ENCODE data around the gene RAP1A. TPM values are rescaled to one million over a fixed set of nuclear protein-coding genes. Genes with fewer than 3 reads are reported as not detected.
A peak's percentile ranks its signal among the peaks of the same experiment; 100 is the strongest.

The RAP1A gene
- total RNA-seq, 4 donors from 2014 or later = 34.0 to 87.2 (median 57.7) TPM

DNA sequence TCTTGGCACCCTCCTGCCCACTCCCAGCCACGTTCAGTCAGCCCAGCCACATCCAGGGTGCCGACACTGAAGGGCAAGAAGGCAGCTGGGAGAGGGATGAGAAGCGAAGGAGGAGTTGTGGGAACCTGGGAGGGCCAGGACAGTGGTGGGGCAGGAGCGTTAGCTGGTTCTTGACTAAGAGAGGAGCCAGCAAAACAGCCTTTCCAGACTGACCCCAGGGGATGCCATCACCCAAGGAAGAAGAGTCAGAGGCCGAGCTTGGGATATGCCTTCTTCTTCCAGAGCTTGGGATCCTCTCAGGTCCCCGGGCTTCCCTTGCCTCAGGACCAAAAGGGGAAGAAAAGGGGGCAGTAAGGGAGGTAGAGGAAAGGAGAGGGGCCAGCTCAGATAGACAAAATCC is 112.4 kb downstream of the RAP1A start:
- intact Hi-C loops (cut with DNase I; ENCODE audit: low total_unique reads) (no loop called here), in situ Hi-C loops (cut with MboI; ENCODE audit: low pct_ligation_motif_present in 1 of 4, low pct_unique_long_range_greater_than_20kb in 1 of 4, low sequenced_read_pairs in 3 of 4) (loop anchor here in 1 of 4 donors (25.0 kb wide), 1 partner anchor 245 kb away; no protein-coding TSS in a partner anchor)
- no peak overlapping the region for H3K27ac ChIP-seq
- H3K36me3 ChIP-seq = no peaks in the 10 kb centered on the region
- DNase-seq = no peak
- WGBS, 2 donors (ENCODE audit: low coverage in 1 of 2) = 77% methylated on average over 6 of the region's 6 CpGs; no CpG with 5 or more reads in 1 of the 2 donors
- peaks cover 0 to 17% (median 10%) of the 10 kb centered on the region in 4 donors for H3K4me1 ChIP-seq
- TF ChIP-seq POLR2AphosphoS5 (IDR thresholded peaks at IDR 0.05) (no peak), EP300 (IDR thresholded peaks at IDR 0.05; ENCODE audit: low read depth) (no peak), POLR2A (IDR thresholded peaks at IDR 0.05) (no peak)
- TF ChIP-seq, protein P1, sequence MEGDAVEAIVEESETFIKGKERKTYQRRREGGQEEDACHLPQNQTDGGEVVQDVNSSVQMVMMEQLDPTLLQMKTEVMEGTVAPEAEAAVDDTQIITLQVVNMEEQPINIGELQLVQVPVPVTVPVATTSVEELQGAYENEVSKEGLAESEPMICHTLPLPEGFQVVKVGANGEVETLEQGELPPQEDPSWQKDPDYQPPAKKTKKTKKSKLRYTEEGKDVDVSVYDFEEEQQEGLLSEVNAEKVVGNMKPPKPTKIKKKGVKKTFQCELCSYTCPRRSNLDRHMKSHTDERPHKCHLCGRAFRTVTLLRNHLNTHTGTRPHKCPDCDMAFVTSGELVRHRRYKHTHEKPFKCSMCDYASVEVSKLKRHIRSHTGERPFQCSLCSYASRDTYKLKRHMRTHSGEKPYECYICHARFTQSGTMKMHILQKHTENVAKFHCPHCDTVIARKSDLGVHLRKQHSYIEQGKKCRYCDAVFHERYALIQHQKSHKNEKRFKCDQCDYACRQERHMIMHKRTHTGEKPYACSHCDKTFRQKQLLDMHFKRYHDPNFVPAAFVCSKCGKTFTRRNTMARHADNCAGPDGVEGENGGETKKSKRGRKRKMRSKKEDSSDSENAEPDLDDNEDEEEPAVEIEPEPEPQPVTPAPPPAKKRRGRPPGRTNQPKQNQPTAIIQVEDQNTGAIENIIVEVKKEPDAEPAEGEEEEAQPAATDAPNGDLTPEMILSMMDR (IDR thresholded peaks at IDR 0.05) = no peak
- no peaks in the 10 kb centered on the region for H3K27me3 ChIP-seq
- H3K9me3 ChIP-seq = no peaks in the 10 kb centered on the region
- no peak overlapping the region for H3K4me3 ChIP-seq

- no peaks in the 10 kb centered on the region for H3K9me3 ChIP-seq
- no peaks in the 10 kb centered on the region for H3K36me3 ChIP-seq
- 89% methylated on average over 7 of the region's 7 CpGs; no CpG with 5 or more reads in 1 of the 2 donors for WGBS, 2 donors (ENCODE audit: low coverage in 1 of 2)
- H3K4me3 ChIP-seq = no peak overlapping the region
- H3K4me1 ChIP-seq = peaks cover 5 to 23% (median 16%) of the 10 kb centered on the region in 4 donors
- in situ Hi-C loops (cut with MboI; ENCODE audit: low pct_ligation_motif_present in 1 of 4, low pct_unique_long_range_greater_than_20kb in 1 of 4, low sequenced_read_pairs in 3 of 4) (loop anchor here in 1 of 4 donors (25.0 kb wide), 1 partner anchor 245 kb away; no protein-coding TSS in a partner anchor), intact Hi-C loops (cut with DNase I; ENCODE audit: low total_unique reads) (no loop called here)
- DNase-seq = no peak
- peaks cover 3% of the 10 kb centered on the region for H3K27me3 ChIP-seq
- TF ChIP-seq EP300 (IDR thresholded peaks at IDR 0.05; ENCODE audit: low read depth) = no peak
- TF ChIP-seq, protein P1 (IDR thresholded peaks at IDR 0.05) = no peak
- TF ChIP-seq POLR2AphosphoS5 (IDR thresholded peaks at IDR 0.05) = no peak
- TF ChIP-seq POLR2A (IDR thresholded peaks at IDR 0.05) = no peak
- peak overlapping the region in 3 of 4 donors; percentile 2 to 69 (median 65) for H3K27ac ChIP-seq
Observed at GRCh38 chr1:111732718-111733117, 113.1 kb downstream of the RAP1A start.

DNA sequence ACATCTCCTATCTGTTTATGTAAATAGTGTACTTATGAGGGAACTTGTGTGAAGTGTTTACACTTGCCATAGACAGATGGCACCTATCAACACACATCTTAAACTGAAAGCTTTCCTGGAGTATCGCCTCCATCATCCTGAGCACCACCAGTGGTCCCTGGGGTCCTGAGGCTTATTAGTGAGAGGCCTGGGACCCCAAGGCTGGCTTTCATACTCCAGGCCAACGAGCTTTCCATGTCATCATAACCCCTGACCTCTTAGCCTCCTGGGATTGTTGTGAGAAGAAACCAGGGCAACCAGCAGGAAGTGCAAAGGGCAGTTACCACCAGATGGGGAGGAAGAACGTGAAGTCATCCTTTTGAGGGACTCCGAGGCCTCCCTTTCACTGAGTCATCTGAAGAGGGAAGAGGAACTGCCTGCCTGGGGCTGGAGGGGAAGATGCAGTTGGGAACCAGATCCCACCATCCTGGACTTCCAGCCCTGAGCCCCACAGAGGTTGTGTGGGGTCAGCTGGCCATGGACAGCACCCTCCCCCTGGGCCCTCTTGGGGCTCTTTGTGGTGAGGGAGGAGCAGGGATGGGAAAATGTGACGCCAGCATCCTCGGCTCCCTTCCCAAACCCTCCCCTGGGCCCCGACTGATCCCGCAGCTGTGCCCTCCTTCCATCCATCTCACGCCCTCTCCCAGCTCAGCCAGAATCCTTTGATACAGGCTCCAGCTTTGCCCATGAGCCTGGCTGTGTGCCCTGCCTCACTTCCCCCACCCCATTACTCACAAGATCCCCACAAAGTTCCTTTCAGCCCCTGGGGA is 113.8 kb downstream of the RAP1A start:
- Histone ChIP-seq H3K4me3 (no peak overlapping the region), H3K27me3 (peaks cover 6% of the 10 kb centered on the region), H3K27ac (peak overlapping the region; percentile 60 to 69 (median 66)), H3K4me1 (peaks cover 9 to 30% (median 23%) of the 10 kb centered on the region in 4 donors), H3K36me3 (no peaks in the 10 kb centered on the region), H3K9me3 (no peaks in the 10 kb centered on the region)
- intact Hi-C loops (cut with DNase I; ENCODE audit: low total_unique reads) (no loop called here), in situ Hi-C loops (cut with MboI; ENCODE audit: low pct_ligation_motif_present in 1 of 4, low pct_unique_long_range_greater_than_20kb in 1 of 4, low sequenced_read_pairs in 3 of 4) (loop anchor here in 1 of 4 donors (25.0 kb wide), 1 partner anchor 246 kb away; no protein-coding TSS in a partner anchor)
- DNase-seq = peak; percentile 36
- 46% methylated on average over 9 of the region's 9 CpGs; no CpG with 5 or more reads in 1 of the 2 donors for WGBS, 2 donors (ENCODE audit: low coverage in 1 of 2)
- TF ChIP-seq POLR2AphosphoS5 (IDR thresholded peaks at IDR 0.05) (no peak), EP300 (IDR thresholded peaks at IDR 0.05; ENCODE audit: low read depth) (no peak), POLR2A (IDR thresholded peaks at IDR 0.05) (no peak)
- TF ChIP-seq, protein P1 (IDR thresholded peaks at IDR 0.05) = no peak

GRCh38 chr1:111733992-111734341 is 114.4 kb downstream of the RAP1A start:
- H3K4me1 ChIP-seq = peaks cover 9 to 36% (median 27%) of the 10 kb centered on the region in 4 donors
- DNase-seq = no peak
- 63 to 82% methylated on average over 2 to 5 of the region's 5 CpGs for WGBS, 2 donors (ENCODE audit: low coverage in 1 of 2)
- peak overlapping the region; percentile 60 to 69 (median 66) for H3K27ac ChIP-seq
- H3K4me3 ChIP-seq = no peak overlapping the region
- no peaks in the 10 kb centered on the region for H3K9me3 ChIP-seq
- H3K27me3 ChIP-seq = peaks cover 6% of the 10 kb centered on the region
- intact Hi-C loops (cut with DNase I; ENCODE audit: low total_unique reads) = no loop called here
- no peaks in the 10 kb centered on the region for H3K36me3 ChIP-seq
- TF ChIP-seq POLR2AphosphoS5 (IDR thresholded peaks at IDR 0.05) (no peak), EP300 (IDR thresholded peaks at IDR 0.05; ENCODE audit: low read depth) (no peak), POLR2A (IDR thresholded peaks at IDR 0.05) (no peak)
- TF ChIP-seq, protein P1 (IDR thresholded peaks at IDR 0.05) = no peak
- in situ Hi-C loops (cut with MboI; ENCODE audit: low pct_ligation_motif_present in 1 of 4, low pct_unique_long_range_greater_than_20kb in 1 of 4, low sequenced_read_pairs in 3 of 4) = loop anchor here in 1 of 4 donors (25.0 kb wide), 1 partner anchor 247 kb away; no protein-coding TSS in a partner anchor

All from transverse colon (tissue), 4 donors.